HCT116 (cell line): ENCODE measurements around the gene MUTYH. TPM values are rescaled to one million over a fixed set of nuclear protein-coding genes. Genes with fewer than 3 reads are reported as not detected.

Experiments
- ATAC-seq: fragments of 200-7000 bp; cut with Tn5 transposase; 2 replicates; pipeline ENCODE4 v1.9.1; 2020; ENCODE audit warnings: mild to moderate bottlenecking, moderate library complexity
- BruUV-seq: library from RNA; stranded (reverse); fragments of 400-500 nt; replicated peaks from 2 replicates; lab custom pipeline; 2021; lab: Mats Ljungman, UMichigan
- CTCF ChIA-PET: fragments of 300-600 bp; sonication (Branson Sonifier 250); formaldehyde crosslinking; loops from one replicate; lab custom pipeline; 2021; ENCODE audit warnings: antibody characterized with exemption; lab: Charles Lee
- POLR2A ChIA-PET: fragments of 300-600, 350-600 bp; sonication (Branson Sonifier 250); formaldehyde crosslinking; loops from one replicate; lab custom pipeline; 2021; ENCODE audit warnings: antibody characterized with exemption; lab: Charles Lee
- RAD21 ChIA-PET, 2 experiments: fragments of 300-600 bp; sonication (Branson Sonifier 250); formaldehyde crosslinking; loops; one replicate each; lab custom pipeline; 2023; ENCODE audit warnings: low total read pairs in 2 of 2; ENCODE audit not compliant: uncharacterized antibody in 2 of 2, unreplicated experiment in 2 of 2, low non-redundant PET in 1 of 2; lab: Charles Lee
- DNase-seq: peaks from one replicate; pipeline ENCODE4 v3.0.0-alpha.2; 2010; ENCODE audit warnings: low read depth, low spot score
- H2AFZ ChIP-seq: fragments of 200-600 bp; shearing (Covaris generic), sonication (generic); 2 replicates; pipeline ENCODE4 v1.6.1; 2017; ENCODE audit warnings: low read depth, mixed run types, mixed read lengths, antibody characterized with exemption, low read length; ENCODE audit not compliant: poor library complexity, severe bottlenecking
- H3K27ac ChIP-seq: 2 replicates; pipeline ENCODE4 v1.5.1; 2012; ENCODE audit warnings: low read depth, low read length
- H3K27me3 ChIP-seq: fragments of 200-600 bp; sonication (generic); 2 replicates; pipeline ENCODE4 v1.6.1; 2016; ENCODE audit warnings: mixed run types, low read length, mixed read lengths; ENCODE audit not compliant: insufficient read depth
- H3K36me3 ChIP-seq, 2 experiments: fragments of 200-500 bp in 1 of 2; fragments of 200-600 bp in 1 of 2; sonication (Bioruptor generic) in 1 of 2; sonication (generic) in 1 of 2; 2 replicates each; pipeline versions ENCODE4 v1.5.1 to v1.6.1; 2014 to 2016; ENCODE audit warnings: low read length in 2 of 2, inconsistent platforms in 1 of 2, mixed read lengths in 1 of 2, mixed run types in 1 of 2; ENCODE audit not compliant: insufficient read depth in 2 of 2, control insufficient read depth in 1 of 2
- H3K4me1 ChIP-seq, 2 experiments: fragments of 200-600 bp in 1 of 2; sonication (generic) in 1 of 2; 2 replicates each; pipeline versions ENCODE4 v1.5.1 to v1.6.1; 2012 to 2017; ENCODE audit warnings: low read length in 2 of 2, inconsistent platforms in 1 of 2, mild to moderate bottlenecking in 1 of 2, mixed read lengths in 1 of 2, mixed run types in 1 of 2, moderate library complexity in 1 of 2; ENCODE audit not compliant: insufficient read depth in 2 of 2, control insufficient read depth in 1 of 2
- H3K4me2 ChIP-seq: fragments of 200-600 bp; sonication (generic); 2 replicates; pipeline ENCODE4 v1.6.1; 2017; ENCODE audit warnings: mixed run types, low read length, mixed read lengths
- H3K4me3 ChIP-seq, 2 experiments: fragments of 200-600 bp in 1 of 2; sonication (generic) in 1 of 2; replicated peaks in 1 of 2; 2 replicates each; pipeline ENCODE4 v1.5.1; 2011 to 2016; ENCODE audit warnings: low read length in 2 of 2, control low read depth in 1 of 2, low read depth in 1 of 2, mild to moderate bottlenecking in 1 of 2, mixed read lengths in 1 of 2, mixed run types in 1 of 2
- H3K79me2 ChIP-seq: fragments of 200-600 bp; sonication (generic); 2 replicates; pipeline ENCODE4 v1.6.1; 2017; ENCODE audit warnings: mild to moderate bottlenecking, mixed run types, low read length, moderate library complexity, mixed read lengths; ENCODE audit not compliant: insufficient read depth
- H3K9ac ChIP-seq: fragments of 200-600 bp; sonication (generic); 2 replicates; pipeline ENCODE4 v1.6.1; 2016; ENCODE audit warnings: low read length, mixed read lengths
- H3K9me2 ChIP-seq: fragments of 200-600 bp; sonication (generic), shearing (Covaris generic); 2 replicates; pipeline ENCODE4 v1.6.1; 2017; ENCODE audit warnings: mixed run types, mild to moderate bottlenecking, moderate library complexity; ENCODE audit not compliant: insufficient read depth
- H3K9me3 ChIP-seq, 2 experiments: fragments of 200-500 bp in 1 of 2; fragments of 200-600 bp in 1 of 2; sonication (Bioruptor generic) in 1 of 2; sonication (generic) in 1 of 2; 2 replicates each; pipeline ENCODE4 v1.6.1; 2014 to 2017; ENCODE audit warnings: low read length in 2 of 2, mixed read lengths in 2 of 2, inconsistent platforms in 1 of 2, low read depth in 1 of 2, mild to moderate bottlenecking in 1 of 2, mixed run types in 1 of 2, moderate library complexity in 1 of 2; ENCODE audit not compliant: control insufficient read depth in 1 of 2, insufficient read depth in 1 of 2
- H4K20me1 ChIP-seq: fragments of 200-600 bp; sonication (generic), shearing (Covaris generic); 2 replicates; pipeline ENCODE4 v1.6.1; 2017; ENCODE audit warnings: mixed run types, mild to moderate bottlenecking, moderate library complexity; ENCODE audit not compliant: insufficient read depth
- CEBPB ChIP-seq: IDR thresholded peaks from 2 replicates; pipeline ENCODE4 v1.6.1; 2012; ENCODE audit warnings: low read depth
- CTCF ChIP-seq, 3 experiments: fragments of 200-600 bp in 1 of 3; sonication (generic) in 1 of 3; IDR thresholded peaks in 2 of 3; conservative IDR thresholded peaks in 1 of 3; 2 replicates each; pipeline ENCODE4 v1.5.1; 2012 to 2017; ENCODE audit warnings: low read depth in 2 of 3, low read length in 2 of 3, antibody characterized with exemption in 1 of 3, borderline replicate concordance in 1 of 3, control low read depth in 1 of 3, mild to moderate bottlenecking in 1 of 3, mixed read lengths in 1 of 3, mixed run types in 1 of 3, moderate library complexity in 1 of 3; ENCODE audit not compliant: insufficient read depth in 1 of 3
- ELF1 ChIP-seq: IDR thresholded peaks from 2 replicates; pipeline ENCODE4 v1.6.1; 2012; ENCODE audit warnings: low read depth, borderline replicate concordance
- EZH2 ChIP-seq: fragments of 200-600 bp; sonication (generic); IDR thresholded peaks from 2 replicates; pipeline ENCODE4 v1.6.1; 2017; ENCODE audit warnings: antibody characterized with exemption, mixed run types
- FOSL1 ChIP-seq: IDR thresholded peaks from 2 replicates; pipeline ENCODE4 v1.6.1; 2012; ENCODE audit warnings: low read depth
- JUND ChIP-seq: IDR thresholded peaks from 2 replicates; pipeline ENCODE4 v1.6.1; 2012
- MAX ChIP-seq: IDR thresholded peaks from 2 replicates; pipeline ENCODE4 v1.6.1; 2012
- POLR2A ChIP-seq: IDR thresholded peaks from 2 replicates; pipeline ENCODE4 v1.7.0; 2011; ENCODE audit warnings: borderline replicate concordance; ENCODE audit not compliant: insufficient read depth, insufficient read length; ENCODE audit errors: extremely low read depth
- POLR2AphosphoS5 ChIP-seq: IDR thresholded peaks from 2 replicates; pipeline ENCODE4 v1.6.1; 2011; ENCODE audit warnings: mild to moderate bottlenecking, low read depth, low read length, moderate library complexity
- RAD21 ChIP-seq: IDR thresholded peaks from 2 replicates; pipeline ENCODE4 v1.6.1; 2012; ENCODE audit warnings: low read depth, mild to moderate bottlenecking
- SIN3A ChIP-seq: IDR thresholded peaks from 2 replicates; pipeline ENCODE4 v1.6.1; 2012; ENCODE audit warnings: low read depth
- SRF ChIP-seq: IDR thresholded peaks from 2 replicates; pipeline ENCODE4 v1.6.1; 2012; ENCODE audit warnings: low read depth
- YY1 ChIP-seq: IDR thresholded peaks from 2 replicates; pipeline ENCODE4 v1.6.1; 2011; ENCODE audit warnings: low read length, low read depth, moderate library complexity, mild to moderate bottlenecking; ENCODE audit not compliant: insufficient replicate concordance; ENCODE audit errors: extremely low read depth
- ZNF274 ChIP-seq: fragments of 200-500 bp; sonication (Bioruptor generic); IDR thresholded peaks from 2 replicates; pipeline ENCODE4 v1.6.1; 2014; ENCODE audit warnings: mild to moderate bottlenecking, low read depth, low read length, inconsistent platforms
- intact Hi-C: fragments of 100-400 bp; cut with micrococcal nuclease; formaldehyde crosslinking; loops from 2 replicates; pipeline ENCODE4 v1.10.0; 2022
- total RNA-seq: library from RNA; stranded (reverse); gene quantifications from one replicate; pipeline ENCODE4 v1.2.1, GENCODE V29; 2021; ENCODE audit not compliant: unreplicated experiment
- TF ChIP-seq, protein P1 (sequence below): IDR thresholded peaks from 2 replicates; pipeline ENCODE4 v1.6.1; 2011; ENCODE audit warnings: mild to moderate bottlenecking, low read length, moderate library complexity; ENCODE audit not compliant: insufficient replicate concordance; ENCODE audit errors: extremely low read depth
- TF ChIP-seq, protein P2 (sequence below): IDR thresholded peaks from 2 replicates; pipeline ENCODE4 v1.6.1; 2012
- TF ChIP-seq, protein P3 (sequence below): IDR thresholded peaks from 2 replicates; pipeline ENCODE4 v1.6.1; 2012; ENCODE audit warnings: low read depth

Gene MUTYH
- total RNA-seq, 1 experiment from 2014 or later: 44.8 TPM

DNA sequence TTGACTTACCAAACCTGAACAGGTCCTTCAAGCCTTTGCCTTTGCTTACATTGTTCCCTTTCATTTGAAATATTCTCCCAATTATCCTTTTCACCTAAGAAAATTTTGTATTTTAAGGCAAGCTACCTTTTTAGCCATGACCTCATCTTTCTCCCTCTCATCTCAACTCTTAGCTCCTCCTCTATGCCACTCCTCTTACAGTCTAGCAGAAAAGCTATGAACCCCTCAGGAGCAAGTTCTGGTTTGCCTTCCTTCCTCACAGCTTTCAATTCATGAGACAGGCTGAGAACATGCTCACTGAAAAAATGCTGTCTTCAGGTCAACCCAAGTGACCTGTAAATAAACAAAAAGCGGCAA is 8.3 kb upstream of the MUTYH start:
- Histone ChIP-seq H3K4me3 (no peak overlapping the region), H3K36me3 (peaks cover 2 to 14% of the 10 kb centered on the region in 2 experiments; a peak in 2 of 4 replicates), H3K27ac (peak overlapping the region; percentile 26; the same call in 1 of the 2 replicates), H3K4me1 (peaks cover 16 to 34% of the 10 kb centered on the region in 2 experiments), H3K9me3 (no peaks in the 10 kb centered on the region), H3K27me3 (no peaks in the 10 kb centered on the region), H3K79me2 (peaks cover under 1% of the 10 kb centered on the region; the same call in 1 of the 2 replicates), H3K9me2 (no peaks in the 10 kb centered on the region), H3K4me2 (peak overlapping the region; percentile 62), H3K9ac (no peak overlapping the region), H2AFZ (no peak overlapping the region), H4K20me1 (no peaks in the 10 kb centered on the region)
- ChIA-PET CTCF (interaction anchor here (1.0 to 2.3 kb wide), 2 partner anchors 11 to 144 kb away, joined by 4 to 6 read pairs; no protein-coding TSS in a partner anchor), POLR2A (interaction anchor here (1.0 to 2.1 kb wide), 3 partner anchors 8 to 529 kb away, joined by 4 to 9 read pairs (median 7); partner anchors contain the start of genes MUTYH and TOE1), RAD21 (no interaction called here)
- no peak for DNase-seq
- ATAC-seq: no peak
- no peak for TF ChIP-seq FOSL1
- TF ChIP-seq RAD21: no peak
- TF ChIP-seq JUND: no peak
- TF ChIP-seq, protein P1, sequence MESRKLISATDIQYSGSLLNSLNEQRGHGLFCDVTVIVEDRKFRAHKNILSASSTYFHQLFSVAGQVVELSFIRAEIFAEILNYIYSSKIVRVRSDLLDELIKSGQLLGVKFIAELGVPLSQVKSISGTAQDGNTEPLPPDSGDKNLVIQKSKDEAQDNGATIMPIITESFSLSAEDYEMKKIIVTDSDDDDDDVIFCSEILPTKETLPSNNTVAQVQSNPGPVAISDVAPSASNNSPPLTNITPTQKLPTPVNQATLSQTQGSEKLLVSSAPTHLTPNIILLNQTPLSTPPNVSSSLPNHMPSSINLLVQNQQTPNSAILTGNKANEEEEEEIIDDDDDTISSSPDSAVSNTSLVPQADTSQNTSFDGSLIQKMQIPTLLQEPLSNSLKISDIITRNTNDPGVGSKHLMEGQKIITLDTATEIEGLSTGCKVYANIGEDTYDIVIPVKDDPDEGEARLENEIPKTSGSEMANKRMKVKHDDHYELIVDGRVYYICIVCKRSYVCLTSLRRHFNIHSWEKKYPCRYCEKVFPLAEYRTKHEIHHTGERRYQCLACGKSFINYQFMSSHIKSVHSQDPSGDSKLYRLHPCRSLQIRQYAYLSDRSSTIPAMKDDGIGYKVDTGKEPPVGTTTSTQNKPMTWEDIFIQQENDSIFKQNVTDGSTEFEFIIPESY: no peak
- TF ChIP-seq SRF: no peak
- TF ChIP-seq ELF1: no peak
- no peak for TF ChIP-seq SIN3A
- TF ChIP-seq YY1: no peak
- TF ChIP-seq, protein P2, sequence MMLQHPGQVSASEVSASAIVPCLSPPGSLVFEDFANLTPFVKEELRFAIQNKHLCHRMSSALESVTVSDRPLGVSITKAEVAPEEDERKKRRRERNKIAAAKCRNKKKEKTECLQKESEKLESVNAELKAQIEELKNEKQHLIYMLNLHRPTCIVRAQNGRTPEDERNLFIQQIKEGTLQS: no peak
- TF ChIP-seq CTCF (IDR thresholded peaks at IDR 0.05 in 2 of 3, conservative IDR thresholded peaks at IDR 0.05 in 1 of 3; ENCODE audit: borderline replicate concordance in 1 of 3, insufficient read depth in 1 of 3, low read depth in 2 of 3, low read length in 2 of 3): no peak
- TF ChIP-seq MAX: no peak
- TF ChIP-seq, protein P3, sequence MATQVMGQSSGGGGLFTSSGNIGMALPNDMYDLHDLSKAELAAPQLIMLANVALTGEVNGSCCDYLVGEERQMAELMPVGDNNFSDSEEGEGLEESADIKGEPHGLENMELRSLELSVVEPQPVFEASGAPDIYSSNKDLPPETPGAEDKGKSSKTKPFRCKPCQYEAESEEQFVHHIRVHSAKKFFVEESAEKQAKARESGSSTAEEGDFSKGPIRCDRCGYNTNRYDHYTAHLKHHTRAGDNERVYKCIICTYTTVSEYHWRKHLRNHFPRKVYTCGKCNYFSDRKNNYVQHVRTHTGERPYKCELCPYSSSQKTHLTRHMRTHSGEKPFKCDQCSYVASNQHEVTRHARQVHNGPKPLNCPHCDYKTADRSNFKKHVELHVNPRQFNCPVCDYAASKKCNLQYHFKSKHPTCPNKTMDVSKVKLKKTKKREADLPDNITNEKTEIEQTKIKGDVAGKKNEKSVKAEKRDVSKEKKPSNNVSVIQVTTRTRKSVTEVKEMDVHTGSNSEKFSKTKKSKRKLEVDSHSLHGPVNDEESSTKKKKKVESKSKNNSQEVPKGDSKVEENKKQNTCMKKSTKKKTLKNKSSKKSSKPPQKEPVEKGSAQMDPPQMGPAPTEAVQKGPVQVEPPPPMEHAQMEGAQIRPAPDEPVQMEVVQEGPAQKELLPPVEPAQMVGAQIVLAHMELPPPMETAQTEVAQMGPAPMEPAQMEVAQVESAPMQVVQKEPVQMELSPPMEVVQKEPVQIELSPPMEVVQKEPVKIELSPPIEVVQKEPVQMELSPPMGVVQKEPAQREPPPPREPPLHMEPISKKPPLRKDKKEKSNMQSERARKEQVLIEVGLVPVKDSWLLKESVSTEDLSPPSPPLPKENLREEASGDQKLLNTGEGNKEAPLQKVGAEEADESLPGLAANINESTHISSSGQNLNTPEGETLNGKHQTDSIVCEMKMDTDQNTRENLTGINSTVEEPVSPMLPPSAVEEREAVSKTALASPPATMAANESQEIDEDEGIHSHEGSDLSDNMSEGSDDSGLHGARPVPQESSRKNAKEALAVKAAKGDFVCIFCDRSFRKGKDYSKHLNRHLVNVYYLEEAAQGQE: no peak
- TF ChIP-seq POLR2AphosphoS5: no peak
- no peak for TF ChIP-seq POLR2A
- no peak for TF ChIP-seq CEBPB
- no peak for TF ChIP-seq ZNF274
- TF ChIP-seq EZH2: no peak
- intact Hi-C loops: no loop called here
- BruUV-seq: no TSS peak
